K562 (cell line): ENCODE data around the gene PRUNE1. TPM values are rescaled to one million over a fixed set of nuclear protein-coding genes. Genes with fewer than 3 reads are reported as not detected.

Source experiments
- ATF1 ChIP-seq, 2 experiments: fragments of 450-650 bp in 1 of 2; IDR thresholded peaks; 2 replicates each; pipeline ENCODE4 v1.6.1; 2016; ENCODE audit warnings: missing compliant biosample characterization in 1 of 2, missing genetic modification characterization in 1 of 2
- C11orf30 ChIP-seq: fragments of 450-650 bp; IDR thresholded peaks from 2 replicates; pipeline ENCODE4 v1.6.1; 2016; ENCODE audit warnings: low read depth, mild to moderate bottlenecking
- CEBPB ChIP-seq: fragments of 450-650 bp; IDR thresholded peaks from 2 replicates; pipeline ENCODE4 v1.6.1; 2016; ENCODE audit warnings: missing genetic modification characterization, missing compliant biosample characterization
- CTCF ChIP-seq, 3 experiments: IDR thresholded peaks in 2 of 3; conservative IDR thresholded peaks in 1 of 3; 2 replicates each; pipeline ENCODE4 v1.5.1; 2011 to 2012; ENCODE audit warnings: low read length in 3 of 3, mild to moderate bottlenecking in 3 of 3, control low read depth in 2 of 3, improper control_type of control experiment in 1 of 3, inconsistent platforms in 1 of 3, low read depth in 1 of 3, mixed read lengths in 1 of 3, moderate library complexity in 1 of 3; ENCODE audit not compliant: insufficient read depth in 2 of 3
- FOXP1 ChIP-seq: sonication (generic); formaldehyde crosslinking; IDR thresholded peaks from 2 replicates; pipeline ENCODE4 v1.8.0; 2022; ENCODE audit warnings: mild to moderate bottlenecking, missing genetic modification reagents
- FUS ChIP-seq: fragments of 200-400 bp; formaldehyde crosslinking; optimal IDR thresholded peaks from 2 replicates; pipeline ENCODE3; 2017; ENCODE audit warnings: low read depth, low read length
- KHSRP ChIP-seq: fragments of 450-650 bp; IDR thresholded peaks from 2 replicates; pipeline ENCODE4 v1.6.1; 2017
- MAZ ChIP-seq, 2 experiments: fragments of 450-650 bp in 1 of 2; sonication (generic) in 1 of 2; formaldehyde crosslinking; IDR thresholded peaks in 1 of 2; conservative IDR thresholded peaks in 1 of 2; 2 replicates each; pipeline versions ENCODE4 v1.4.0 to v1.5.0; 2020; ENCODE audit warnings: mild to moderate bottlenecking in 1 of 2, missing genetic modification reagents in 1 of 2
- NR3C1 ChIP-seq: sonication (generic); formaldehyde crosslinking; IDR thresholded peaks from 2 replicates; pipeline ENCODE4 v1.8.1; 2022; ENCODE audit warnings: missing genetic modification reagents
- PHTF2 ChIP-seq: fragments of 250-450 bp; sonication (Bioruptor Pico); IDR thresholded peaks from 2 replicates; pipeline ENCODE4 v1.5.0; 2021; ENCODE audit warnings: mild to moderate bottlenecking
- TAF7 ChIP-seq: fragments of 450-650 bp; IDR thresholded peaks from 2 replicates; pipeline ENCODE4 v1.6.1; 2016; ENCODE audit warnings: missing genetic modification characterization, missing compliant biosample characterization
- TCF3 ChIP-seq: sonication (generic); formaldehyde crosslinking; IDR thresholded peaks from 2 replicates; pipeline ENCODE4 v1.4.0; 2020; ENCODE audit warnings: mild to moderate bottlenecking, missing genetic modification reagents
- ZNF253 ChIP-seq: fragments of 250-450 bp; sonication (Bioruptor Pico); conservative IDR thresholded peaks from 2 replicates; pipeline ENCODE4 v1.6.1; 2021; ENCODE audit warnings: mild to moderate bottlenecking
- ZNF699 ChIP-seq: fragments of 250-450 bp; sonication (Bioruptor Pico); IDR thresholded peaks from 2 replicates; pipeline ENCODE4 v1.8.0; 2021; ENCODE audit warnings: mild to moderate bottlenecking, moderate library complexity; ENCODE audit not compliant: insufficient replicate concordance
- polyA plus RNA-seq, 8 experiments: library from polyadenylated mRNA; depleted of rRNA in 4 of 8; stranded (reverse) in 5 of 8; unstranded in 3 of 8; fragments of >200 nt; fragmentation: Nextera tagmentation in 2 of 8; fragmentation: Illumina TruSeq in 1 of 8; extraction: Ambion mirVana in 2 of 8; extraction: Trizol in 1 of 8; gene quantifications; 2 replicates each; pipeline versions ENCODE4 v1.2.1 to v1.2.3, GENCODE V29; 2011 to 2014; ENCODE audit warnings: inconsistent platforms in 1 of 8, missing spikeins in 1 of 8
- total RNA-seq, 7 experiments: library from RNA; depleted of rRNA in 6 of 7; stranded (reverse); fragments of >200 nt in 6 of 7; fragmentation: Illumina TruSeq in 2 of 7; extraction: Trizol in 2 of 7; gene quantifications; 2 replicates each; pipeline versions ENCODE4 v1.2.1 to v1.2.3, GENCODE V29; 2011 to 2021; ENCODE audit warnings: low replicate concordance in 1 of 7
- TF ChIP-seq, protein P1 (sequence below), 3 experiments: fragments of 200-800 bp in 1 of 3; sonication (Bioruptor generic) in 1 of 3; sonication (generic) in 1 of 3; formaldehyde crosslinking in 1 of 3; IDR thresholded peaks; 2 replicates each; pipeline versions ENCODE4 v1.6.1 to v1.8.0; 2016 to 2022; ENCODE audit warnings: mild to moderate bottlenecking in 2 of 3, missing compliant biosample characterization in 2 of 3, missing genetic modification characterization in 2 of 3, missing genetic modification reagents in 1 of 3
- TF ChIP-seq, protein P2 (sequence below): fragments of 250-450 bp; sonication (Bioruptor Pico); IDR thresholded peaks from 2 replicates; pipeline ENCODE4 v1.8.0; 2021; ENCODE audit warnings: borderline replicate concordance, mild to moderate bottlenecking, moderate library complexity; ENCODE audit not compliant: poor library complexity, severe bottlenecking
- TF ChIP-seq, protein P3 (sequence below), 3 experiments: fragments of 200-800 bp in 1 of 3; fragments of 250-450 bp in 1 of 3; fragments of 450-650 bp in 1 of 3; sonication (Bioruptor Pico) in 1 of 3; sonication (Bioruptor generic) in 1 of 3; formaldehyde crosslinking in 1 of 3; IDR thresholded peaks; 2 replicates each; pipeline versions ENCODE4 v1.6.1 to v1.8.0; 2016 to 2022; ENCODE audit warnings: mild to moderate bottlenecking in 2 of 3, missing genetic modification characterization in 2 of 3, missing compliant biosample characterization in 1 of 3, moderate library complexity in 1 of 3

Gene PRUNE1
- total and polyA plus RNA-seq, 9 of the 15 experiments (the other 6 are each of a cell fraction or from before 2014, with no cell fraction given), result 16.7 to 48.3 (median 26.2) TPM

- TF ChIP-seq CTCF (IDR thresholded peaks at IDR 0.05 in 2 of 3, conservative IDR thresholded peaks at IDR 0.05 in 1 of 3; ENCODE audit: insufficient read depth in 2 of 3, low read depth in 1 of 3, low read length in 3 of 3) (peak in 1 of 3 experiments; percentile 2; a peak in 1 of 6 replicates), MAZ (CRISPR knock-in tag; conservative IDR thresholded peaks at IDR 0.05 in 1 of 2, IDR thresholded peaks at IDR 0.05 in 1 of 2) (0 out of 4 replicates have a peak, but pooled peaks of 1 of the 2 experiments have one; percentile 28), KHSRP (no peak), FOXP1 (0 out of 2 replicates have a peak, but pooled peaks have one; percentile 19), ATF1 (CRISPR knock-in tag; IDR thresholded peaks at IDR 0.05) (no peak), ATF1 (tag; IDR thresholded peaks at IDR 0.05) (peak; percentile 27; the same call in 1 of the 2 replicates), NR3C1 (CRISPR knock-in tag) (no peak), ZNF699 (CRISPR knock-in tag) (no peak), TCF3 (CRISPR knock-in tag) (no peak), CEBPB (tag) (no peak), ZNF253 (CRISPR knock-in tag) (no peak), PHTF2 (CRISPR knock-in tag) (no peak), C11orf30 (no peak), TAF7 (tag) (peak; percentile 21; the same call in 1 of the 2 replicates), FUS (no peak)
- TF ChIP-seq, protein P1, sequence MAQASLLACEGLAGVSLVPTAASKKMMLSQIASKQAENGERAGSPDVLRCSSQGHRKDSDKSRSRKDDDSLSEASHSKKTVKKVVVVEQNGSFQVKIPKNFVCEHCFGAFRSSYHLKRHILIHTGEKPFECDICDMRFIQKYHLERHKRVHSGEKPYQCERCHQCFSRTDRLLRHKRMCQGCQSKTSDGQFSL (CRISPR knock-in tag; IDR thresholded peaks at IDR 0.05), result 0 out of 2 replicates have a peak, but pooled peaks have one; percentile 19
- TF ChIP-seq, protein P1 (tag; IDR thresholded peaks at IDR 0.05), result 0 out of 4 replicates have a peak, but pooled peaks of 1 of the 2 experiments have one; percentile 16
- TF ChIP-seq, protein P2, sequence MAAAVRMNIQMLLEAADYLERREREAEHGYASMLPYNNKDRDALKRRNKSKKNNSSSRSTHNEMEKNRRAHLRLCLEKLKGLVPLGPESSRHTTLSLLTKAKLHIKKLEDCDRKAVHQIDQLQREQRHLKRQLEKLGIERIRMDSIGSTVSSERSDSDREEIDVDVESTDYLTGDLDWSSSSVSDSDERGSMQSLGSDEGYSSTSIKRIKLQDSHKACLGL (CRISPR knock-in tag), result no peak
- TF ChIP-seq, protein P3, sequence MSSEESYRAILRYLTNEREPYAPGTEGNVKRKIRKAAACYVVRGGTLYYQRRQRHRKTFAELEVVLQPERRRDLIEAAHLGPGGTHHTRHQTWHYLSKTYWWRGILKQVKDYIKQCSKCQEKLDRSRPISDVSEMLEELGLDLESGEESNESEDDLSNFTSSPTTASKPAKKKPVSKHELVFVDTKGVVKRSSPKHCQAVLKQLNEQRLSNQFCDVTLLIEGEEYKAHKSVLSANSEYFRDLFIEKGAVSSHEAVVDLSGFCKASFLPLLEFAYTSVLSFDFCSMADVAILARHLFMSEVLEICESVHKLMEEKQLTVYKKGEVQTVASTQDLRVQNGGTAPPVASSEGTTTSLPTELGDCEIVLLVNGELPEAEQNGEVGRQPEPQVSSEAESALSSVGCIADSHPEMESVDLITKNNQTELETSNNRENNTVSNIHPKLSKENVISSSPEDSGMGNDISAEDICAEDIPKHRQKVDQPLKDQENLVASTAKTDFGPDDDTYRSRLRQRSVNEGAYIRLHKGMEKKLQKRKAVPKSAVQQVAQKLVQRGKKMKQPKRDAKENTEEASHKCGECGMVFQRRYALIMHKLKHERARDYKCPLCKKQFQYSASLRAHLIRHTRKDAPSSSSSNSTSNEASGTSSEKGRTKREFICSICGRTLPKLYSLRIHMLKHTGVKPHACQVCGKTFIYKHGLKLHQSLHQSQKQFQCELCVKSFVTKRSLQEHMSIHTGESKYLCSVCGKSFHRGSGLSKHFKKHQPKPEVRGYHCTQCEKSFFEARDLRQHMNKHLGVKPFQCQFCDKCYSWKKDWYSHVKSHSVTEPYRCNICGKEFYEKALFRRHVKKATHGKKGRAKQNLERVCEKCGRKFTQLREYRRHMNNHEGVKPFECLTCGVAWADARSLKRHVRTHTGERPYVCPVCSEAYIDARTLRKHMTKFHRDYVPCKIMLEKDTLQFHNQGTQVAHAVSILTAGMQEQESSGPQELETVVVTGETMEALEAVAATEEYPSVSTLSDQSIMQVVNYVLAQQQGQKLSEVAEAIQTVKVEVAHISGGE (CRISPR knock-in tag; IDR thresholded peaks at IDR 0.05), result 0 out of 6 replicates have a peak, but pooled peaks of 1 of the 3 experiments have one; percentile 12
These were observed 26.2 kb upstream of the PRUNE1 start, which contains the start of gene ANXA9 (continued) for GRCh38 chr1:150981805-150982712.
